Hematopoietic multipotent progenitor cell (in vitro differentiated cells): ENCODE results near the gene GSN. TPM values are rescaled to one million over a fixed set of nuclear protein-coding genes. Genes with fewer than 3 reads are reported as not detected.

Source experiments
- DNase-seq, 3 donors: peaks; one replicate each; pipeline ENCODE4 v3.0.0-alpha.2; 2011 to 2015; ENCODE audit warnings: low read depth in 2 of 3, low spot score in 2 of 3
- total RNA-seq: library from RNA; depleted of rRNA; stranded (reverse); fragments of >200 nt; gene quantifications from one replicate; pipeline ENCODE4 v1.2.3, GENCODE V29; 2012

The GSN gene
- total RNA-seq, 1 donor, result 384 TPM

DNA sequence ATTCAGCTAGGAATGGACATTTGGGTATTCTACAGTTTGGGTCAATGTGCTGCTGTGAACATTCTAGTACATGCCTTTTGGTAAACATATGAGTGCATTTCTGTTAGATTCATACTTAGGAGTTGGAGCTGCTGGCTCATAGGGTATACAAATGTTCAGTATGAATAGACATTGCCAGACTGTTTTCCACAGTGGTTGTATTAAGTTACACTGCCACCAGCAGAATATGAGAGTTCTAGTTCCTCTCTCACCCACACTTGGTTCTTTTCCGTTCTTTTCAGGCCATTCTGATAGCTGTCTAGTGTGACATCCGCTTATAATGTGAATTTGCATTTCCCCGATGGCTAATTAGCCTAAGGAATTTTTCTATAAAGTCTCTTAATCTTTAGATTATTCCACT is 77.1 kb downstream of the GSN start:
- DNase-seq, result no peak

DNA sequence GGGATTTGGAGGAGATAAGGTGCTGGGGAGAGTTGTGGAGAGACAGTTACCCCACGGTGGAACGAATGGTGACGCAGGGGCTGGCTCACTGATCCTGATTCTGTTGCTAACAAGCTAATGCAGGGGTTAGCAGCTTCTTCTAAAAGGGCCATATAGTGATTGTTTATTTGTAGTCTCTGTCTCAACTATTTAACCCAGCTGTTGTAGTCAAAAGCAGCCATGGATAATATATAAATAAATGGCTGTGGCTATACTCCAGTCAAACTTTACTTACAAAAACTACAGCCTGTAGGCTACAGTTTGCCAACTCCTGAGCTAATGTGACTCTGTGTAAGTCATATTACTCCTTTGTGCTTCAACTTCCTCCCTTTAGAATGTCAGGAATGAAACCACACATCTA is 80.3 kb downstream of the GSN start:
- no peak for DNase-seq

DNA sequence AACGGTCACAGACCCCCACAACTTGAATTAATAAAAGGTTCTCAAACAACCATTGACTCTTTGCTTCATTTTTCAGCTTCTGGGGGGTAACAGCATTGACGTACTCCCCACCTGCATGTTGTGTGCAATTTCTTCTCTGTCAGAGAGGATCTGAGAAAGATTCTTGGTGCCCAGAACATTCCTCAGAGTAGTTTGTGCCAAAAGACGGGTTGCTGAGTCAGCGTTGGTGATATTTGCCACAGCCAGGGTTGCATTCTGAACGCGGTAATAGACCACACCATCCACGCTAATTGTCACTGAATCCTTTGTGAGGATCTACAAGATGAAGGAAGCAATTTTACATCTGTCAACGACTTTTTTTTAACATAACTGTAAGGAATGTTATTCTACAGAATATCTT is 81.0 kb downstream of the GSN start:
- no peak for DNase-seq

DNA sequence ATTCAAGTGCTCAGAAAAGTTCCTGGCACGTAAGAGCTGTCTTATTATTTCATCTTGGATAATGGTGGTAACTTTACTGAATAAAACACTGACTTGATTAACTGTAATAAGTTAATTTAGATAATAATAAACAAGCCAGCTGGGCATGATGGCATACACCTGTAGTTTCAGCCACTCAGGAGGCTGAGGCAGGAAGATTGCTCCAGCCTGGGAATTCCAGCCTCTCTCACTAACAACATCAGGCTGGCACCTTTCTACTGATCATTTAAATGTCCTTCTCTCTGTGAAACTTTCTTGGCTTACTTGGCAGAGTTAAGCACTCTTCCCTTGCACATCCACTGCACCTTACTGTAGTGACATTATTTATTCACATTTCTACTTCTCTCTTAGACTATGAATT is 82.1 kb downstream of the GSN start:
- DNase-seq, result no peak

DNA sequence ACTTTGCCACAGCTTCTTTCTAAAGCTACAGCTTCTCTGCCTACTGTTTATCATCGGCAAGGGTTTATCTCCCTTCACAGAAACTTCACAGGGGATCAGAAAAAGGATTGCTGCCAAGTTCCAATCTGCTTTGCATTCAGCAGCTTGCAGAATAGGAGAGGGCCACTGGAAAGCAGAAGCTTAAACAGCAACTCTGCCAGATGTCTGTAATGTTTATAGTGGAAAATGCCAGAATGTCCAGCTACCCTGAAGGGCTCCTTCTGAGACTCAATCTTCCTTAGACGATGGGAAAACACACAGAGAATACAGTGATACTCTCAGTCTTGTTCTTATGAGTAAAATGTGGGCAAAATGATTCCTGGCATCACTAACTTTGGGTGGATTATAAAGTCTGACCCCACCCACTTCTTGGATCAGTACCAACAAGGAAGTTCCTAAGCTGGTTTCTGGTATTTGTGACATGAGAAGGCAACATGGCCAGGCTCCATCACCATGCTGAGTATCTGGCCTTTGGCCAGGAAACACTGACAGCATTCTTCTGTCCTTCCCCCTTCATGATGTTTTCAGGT is 83.1 kb downstream of the GSN start:
- peak in 2 of 3 donors; percentile 63 to 92 for DNase-seq

DNA sequence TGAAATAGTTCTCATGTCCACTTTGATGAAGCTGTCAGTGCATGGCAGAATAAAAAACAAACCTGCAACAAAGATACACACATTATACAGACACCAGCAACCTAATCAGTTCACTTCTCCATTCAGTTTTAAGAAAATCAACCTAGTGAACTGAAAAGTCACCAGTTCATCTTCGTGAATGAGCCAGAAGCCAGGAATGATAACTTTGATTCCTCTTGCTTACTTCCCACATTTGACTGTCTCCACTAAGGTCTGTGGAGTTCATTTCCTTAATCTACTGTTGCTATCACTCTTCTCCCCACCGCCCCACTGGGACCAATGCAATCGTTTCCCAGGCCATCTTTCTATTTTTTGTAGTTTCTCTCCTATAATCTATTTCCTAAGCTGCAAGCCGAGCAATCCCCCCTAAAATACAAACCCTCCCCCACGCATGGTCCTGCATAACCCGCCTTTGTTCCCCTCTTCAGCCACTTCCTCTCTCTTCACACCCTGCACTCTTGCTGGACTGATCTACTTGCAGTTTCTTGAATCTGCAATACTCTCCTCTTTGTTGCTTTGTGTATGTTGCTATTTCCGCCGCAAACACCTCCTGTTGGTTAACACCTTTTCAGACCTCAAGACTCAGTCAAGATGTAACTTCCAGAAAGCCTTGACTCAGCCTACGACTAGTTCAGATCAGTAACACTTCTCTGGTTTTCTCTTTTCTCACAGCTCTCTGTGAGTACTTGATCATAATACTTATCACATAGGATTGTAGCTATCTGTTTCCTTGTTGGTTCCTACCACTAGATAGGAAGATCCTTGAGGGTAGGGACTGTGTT is 85.5 kb downstream of the GSN start:
- no peak for DNase-seq

DNA sequence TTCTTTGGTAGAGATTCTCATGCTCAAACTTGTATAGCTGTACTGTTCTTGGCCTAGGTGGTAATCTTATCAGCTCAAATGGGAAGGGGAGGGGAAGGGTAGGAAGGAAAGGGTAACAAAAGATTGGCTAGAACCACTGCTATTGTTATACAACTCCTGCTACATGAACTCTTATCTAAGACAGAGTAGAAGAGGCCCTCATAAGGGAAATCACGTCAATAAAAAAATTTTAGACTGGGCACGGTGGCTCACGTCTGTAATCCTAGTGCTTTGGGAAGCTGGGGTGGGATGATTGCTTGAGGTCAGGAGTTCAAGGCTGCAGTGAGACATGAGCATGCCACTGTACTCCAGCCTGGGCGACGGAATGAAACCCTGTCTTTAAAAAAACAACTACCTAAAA is 86.2 kb downstream of the GSN start:
- no peak for DNase-seq

- DNase-seq, result no peak
These were observed 86.8 kb downstream of the GSN start for GRCh38 chr9:121354762-121355161.

DNA sequence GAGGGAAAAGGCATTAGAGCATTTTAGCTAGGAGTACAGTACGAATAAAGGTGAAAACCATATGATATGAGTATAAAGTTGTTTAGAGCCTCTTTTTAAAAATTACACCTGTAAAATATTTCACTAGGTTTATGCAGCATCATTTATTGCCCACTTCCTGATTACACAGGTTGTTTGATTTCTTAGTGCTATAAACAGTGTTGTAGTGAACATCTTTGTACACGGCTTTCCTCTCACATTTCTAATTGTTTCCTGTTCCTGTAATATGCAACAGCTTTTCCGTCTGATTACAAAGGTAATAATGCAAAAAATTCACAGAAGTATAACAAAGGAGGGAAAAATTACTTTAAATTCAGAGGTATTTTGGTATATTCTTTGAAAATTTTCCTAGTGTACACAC is 89.0 kb downstream of the GSN start:
- peak in 2 of 3 donors; percentile 48 to 86 for DNase-seq

GRCh38 chr9:121358751-121359150 is 90.8 kb downstream of the GSN start:
- peak in 1 of 3 donors; percentile 31 for DNase-seq

DNA sequence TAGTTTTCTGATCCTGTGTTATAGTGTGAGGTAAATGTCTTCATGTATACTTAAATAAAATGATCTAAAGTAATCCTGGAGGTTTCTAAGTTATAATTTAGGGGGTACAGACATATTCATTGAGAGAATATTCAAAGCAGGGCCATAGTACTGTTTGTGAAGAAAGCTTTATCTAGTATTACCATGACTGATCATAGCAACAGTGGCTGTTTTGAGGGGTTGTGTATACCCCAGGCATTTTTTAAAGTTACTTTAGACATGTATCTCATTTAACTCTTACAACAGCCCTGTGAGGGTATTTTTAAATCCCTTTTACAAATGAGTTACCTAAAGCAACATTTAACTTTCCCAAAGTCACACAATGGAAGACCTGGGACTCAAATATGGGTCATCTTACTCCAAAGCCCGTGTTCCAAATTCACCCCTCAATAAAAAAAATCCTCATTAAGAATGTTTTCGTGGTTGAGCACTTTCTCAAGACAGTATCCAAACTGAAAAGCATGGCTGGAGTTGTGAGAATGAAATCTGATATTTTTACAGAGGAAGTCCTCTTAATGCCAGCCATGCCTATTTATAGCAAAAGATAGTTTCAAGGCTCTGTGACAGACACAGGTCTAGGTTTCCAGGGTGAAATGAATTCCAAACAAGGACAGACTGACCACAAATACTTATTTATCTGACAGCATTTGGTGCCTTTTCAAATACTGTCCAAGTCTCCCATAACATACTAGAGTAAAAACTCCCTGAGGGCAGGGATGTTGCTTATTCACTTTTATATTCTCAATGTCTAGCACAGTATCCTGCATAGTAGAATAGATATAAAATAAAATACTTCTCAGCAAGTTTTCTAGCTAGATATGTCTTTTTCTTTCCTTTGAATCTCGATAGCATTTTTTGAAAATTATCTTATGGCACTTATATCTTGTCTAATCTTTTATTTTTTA is 91.7 kb downstream of the GSN start:
- DNase-seq, result no peak

- DNase-seq, result no peak
These were observed 92.8 kb downstream of the GSN start for GRCh38 chr9:121360601-121361374.

DNA sequence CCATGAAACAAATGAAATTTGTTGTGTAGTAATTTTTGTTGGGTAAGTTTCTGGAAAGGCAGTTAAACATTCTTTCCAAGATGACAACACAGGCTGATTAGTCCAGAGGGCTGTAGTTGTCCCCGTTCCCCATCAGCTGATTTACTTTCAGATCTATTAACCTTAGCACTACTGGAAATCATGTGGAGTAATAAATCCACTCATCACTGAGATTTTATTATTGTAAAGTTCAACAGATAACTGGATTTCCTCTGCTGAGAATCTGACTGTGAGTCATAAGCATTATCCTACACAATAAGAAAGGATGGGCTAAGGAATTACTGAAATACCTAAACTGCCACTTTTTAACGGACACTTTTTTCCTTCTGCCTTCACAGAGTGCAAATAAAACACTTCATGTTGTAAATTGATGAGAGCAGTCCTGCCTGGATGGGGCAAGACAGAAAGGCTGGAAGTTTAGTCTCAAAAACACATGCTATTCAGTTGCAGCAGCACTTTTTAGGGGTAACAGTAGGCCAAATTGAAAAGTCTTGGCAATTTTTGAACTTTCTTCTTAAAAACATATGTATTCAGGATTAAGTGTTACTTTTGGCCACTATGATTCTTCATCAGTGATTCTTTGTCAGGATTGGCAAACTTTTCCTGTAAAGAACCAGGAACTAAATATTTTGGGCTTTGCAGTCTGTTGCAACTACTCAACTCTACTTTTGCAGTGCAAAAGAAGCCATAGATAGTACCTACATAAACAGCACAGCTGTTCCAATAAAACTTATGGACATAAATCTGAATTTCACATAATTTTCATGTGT is 95.1 kb downstream of the GSN start:
- no peak for DNase-seq

DNA sequence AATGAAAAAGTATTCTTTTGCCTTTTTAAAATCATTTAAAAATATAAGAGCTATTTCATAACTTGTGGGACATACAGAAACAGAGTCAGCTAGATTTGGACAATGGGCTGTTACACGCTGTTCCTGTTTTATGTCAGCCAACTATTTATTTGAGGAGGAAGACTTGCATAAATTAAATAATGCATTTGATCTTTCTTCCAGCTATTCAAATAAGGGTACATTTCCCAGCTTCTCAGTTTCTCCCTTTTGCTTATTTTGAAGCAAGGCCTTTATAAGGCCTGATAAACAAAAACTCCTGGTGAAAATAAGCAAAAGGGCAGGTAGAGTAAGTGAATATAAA is 95.6 kb downstream of the GSN start:
- no peak for DNase-seq

GRCh38 chr9:121364077-121364476 is 96.1 kb downstream of the GSN start:
- no peak for DNase-seq

GRCh38 chr9:121364886-121365285 is 96.9 kb downstream of the GSN start:
- DNase-seq, result no peak

DNA sequence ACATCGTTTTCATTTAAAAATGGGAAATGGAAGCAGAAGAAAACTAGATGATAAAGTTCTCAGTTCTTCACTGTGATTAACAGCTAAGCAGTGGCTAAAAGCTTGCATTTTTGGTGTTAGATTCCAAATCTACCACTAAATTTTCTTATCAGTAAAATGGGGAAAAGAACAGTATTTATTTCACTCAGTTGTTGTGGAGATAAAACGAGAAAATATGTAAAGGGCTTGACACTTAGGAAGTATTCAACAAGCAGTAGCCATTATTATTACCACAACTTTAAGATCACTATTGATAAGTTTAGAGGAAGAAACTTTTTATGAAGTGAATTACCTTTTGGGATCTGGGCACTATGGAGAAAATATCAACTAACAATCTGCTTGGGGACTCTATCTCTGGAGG is 97.6 kb downstream of the GSN start:
- DNase-seq, result peak in 1 of 3 donors; percentile 36

- DNase-seq, result no peak
These were observed 98.7 kb downstream of the GSN start for GRCh38 chr9:121366611-121367192.

DNA sequence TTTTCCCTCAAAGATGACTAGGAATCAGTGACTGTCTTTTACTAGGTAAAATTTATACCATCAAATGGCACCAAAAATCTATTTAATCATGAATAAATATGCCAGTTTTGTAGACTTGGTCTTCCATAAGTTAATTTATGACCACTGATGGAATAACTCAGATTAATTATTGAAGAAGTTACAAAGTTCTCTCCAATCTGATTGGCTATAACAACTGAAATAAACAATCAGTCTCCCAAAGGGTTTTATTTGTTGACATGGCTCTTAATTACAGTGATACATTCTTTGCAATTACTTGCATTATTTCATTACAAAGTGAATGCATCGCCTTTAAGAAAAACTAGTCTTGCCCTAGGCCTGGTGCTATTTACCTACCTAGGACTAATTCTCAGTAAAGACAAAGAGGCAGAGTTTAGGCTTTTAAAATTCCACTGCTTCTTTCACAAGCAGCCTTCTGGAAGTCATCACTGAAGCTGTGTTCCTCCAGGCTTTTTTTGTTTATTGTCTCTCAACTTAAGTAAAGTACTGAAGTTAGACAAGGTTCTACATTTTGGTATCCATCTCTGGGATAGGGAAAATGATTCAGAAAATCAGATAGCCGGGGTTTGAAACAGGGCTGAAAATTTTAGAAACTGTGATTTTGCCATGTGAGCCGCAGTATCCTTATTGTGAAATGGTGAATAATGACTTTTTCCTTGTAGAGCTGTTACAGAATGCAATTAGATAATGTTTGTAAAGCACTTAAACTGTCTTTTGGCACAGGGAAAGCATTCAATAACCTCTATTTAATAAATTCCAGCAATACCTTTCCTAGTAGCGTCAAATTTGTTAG is 99.6 kb downstream of the GSN start:
- no peak for DNase-seq
